ENCODE results near the gene CMC4. TPM values are rescaled to one million over a fixed set of nuclear protein-coding genes. Genes with fewer than 3 reads are reported as not detected.
A peak's percentile ranks its signal among the peaks of the same experiment; 100 is the strongest.

Gene CMC4
- total RNA-seq, 2 donors from 2014 or later: 4.3 to 6.9 TPM

- H3K27me3 Mint-ChIP-seq: no peaks in the 10 kb centered on the region
- ATAC-seq: no peak
- DNase-seq: no peak
- H3K36me3 Mint-ChIP-seq (ENCODE audit: low read depth): peaks cover 2% of the 10 kb centered on the region
- H3K27ac Mint-ChIP-seq: no peak overlapping the region
- no peaks in the 10 kb centered on the region for H3K9me3 ChIP-seq (ENCODE audit: control insufficient read depth, low read length, poor library complexity, severe bottlenecking)
- H3K4me3 Mint-ChIP-seq: no peak overlapping the region
- H3K4me1 Mint-ChIP-seq: peaks cover 11% of the 10 kb centered on the region
Observed at GRCh38 chrX:155046129-155046810, 24.7 kb downstream of the CMC4 start.

- H3K4me3 Mint-ChIP-seq: no peak overlapping the region
- ATAC-seq (no peak), DNase-seq (no peak)
- H3K4me1 Mint-ChIP-seq: peaks cover 4% of the 10 kb centered on the region
- no peaks in the 10 kb centered on the region for H3K9me3 ChIP-seq (ENCODE audit: control insufficient read depth, low read length, poor library complexity, severe bottlenecking)
- no peaks in the 10 kb centered on the region for H3K27me3 Mint-ChIP-seq
- H3K36me3 Mint-ChIP-seq (ENCODE audit: low read depth): peaks cover 2% of the 10 kb centered on the region
- H3K27ac Mint-ChIP-seq: no peak overlapping the region
Observed at GRCh38 chrX:155035688-155036087, 35.2 kb downstream of the CMC4 start.

GRCh38 chrX:155031657-155032056 is 39.3 kb downstream of the CMC4 start:
- H3K27me3 Mint-ChIP-seq: no peaks in the 10 kb centered on the region
- H3K36me3 Mint-ChIP-seq (ENCODE audit: low read depth): no peaks in the 10 kb centered on the region
- no peak overlapping the region for H3K4me3 Mint-ChIP-seq
- peaks cover 8% of the 10 kb centered on the region for H3K4me1 Mint-ChIP-seq
- no peaks in the 10 kb centered on the region for H3K9me3 ChIP-seq (ENCODE audit: control insufficient read depth, low read length, poor library complexity, severe bottlenecking)
- ATAC-seq (no peak), DNase-seq (no peak)
- H3K27ac Mint-ChIP-seq: peak overlapping the region; percentile 41

- DNase-seq: no peak
- Mint-ChIP-seq H3K4me3 (no peak overlapping the region), H3K27ac (peak overlapping the region; percentile 16), H3K4me1 (peaks cover 8% of the 10 kb centered on the region), H3K36me3 (ENCODE audit: low read depth) (no peaks in the 10 kb centered on the region), H3K27me3 (no peaks in the 10 kb centered on the region)
- no peak for ATAC-seq
- H3K9me3 ChIP-seq (ENCODE audit: control insufficient read depth, low read length, poor library complexity, severe bottlenecking): no peaks in the 10 kb centered on the region
Observed at GRCh38 chrX:155028877-155029291, 42.1 kb downstream of the CMC4 start.

- H3K27me3 Mint-ChIP-seq: no peaks in the 10 kb centered on the region
- ATAC-seq (no peak), DNase-seq (no peak)
- H3K4me3 Mint-ChIP-seq: no peak overlapping the region
- H3K27ac Mint-ChIP-seq: no peak overlapping the region
- H3K4me1 Mint-ChIP-seq: peaks cover 8% of the 10 kb centered on the region
- H3K9me3 ChIP-seq (ENCODE audit: control insufficient read depth, low read length, poor library complexity, severe bottlenecking): no peaks in the 10 kb centered on the region
- no peaks in the 10 kb centered on the region for H3K36me3 Mint-ChIP-seq (ENCODE audit: low read depth)
Observed at GRCh38 chrX:155028129-155028528, 42.8 kb downstream of the CMC4 start.

GRCh38 chrX:155027509-155028066 is 43.3 kb downstream of the CMC4 start:
- ATAC-seq (no peak), DNase-seq (no peak)
- no peaks in the 10 kb centered on the region for H3K9me3 ChIP-seq (ENCODE audit: control insufficient read depth, low read length, poor library complexity, severe bottlenecking)
- H3K27me3 Mint-ChIP-seq: no peaks in the 10 kb centered on the region
- peaks cover 8% of the 10 kb centered on the region for H3K4me1 Mint-ChIP-seq
- H3K4me3 Mint-ChIP-seq: peak overlapping the region; percentile 87
- H3K36me3 Mint-ChIP-seq (ENCODE audit: low read depth): no peaks in the 10 kb centered on the region
- peak overlapping the region; percentile 87 for H3K27ac Mint-ChIP-seq

- ATAC-seq (peak; percentile 91), DNase-seq (peak; percentile 86 to 90 (median 86))
- H3K27ac Mint-ChIP-seq: peak within 1 kb of the TSS; percentile 87
- no peaks in the 10 kb centered on the region for H3K36me3 Mint-ChIP-seq (ENCODE audit: low read depth)
- peaks cover 8% of the 10 kb centered on the region for H3K4me1 Mint-ChIP-seq
- no peaks in the 10 kb centered on the region for H3K9me3 ChIP-seq (ENCODE audit: control insufficient read depth, low read length, poor library complexity, severe bottlenecking)
- peak within 1 kb of the TSS; percentile 87 for H3K4me3 Mint-ChIP-seq
- H3K27me3 Mint-ChIP-seq: no peaks in the 10 kb centered on the region
Observed at GRCh38 chrX:155026727-155027508, 44.0 kb downstream of the CMC4 start, which contains the start of gene FUNDC2. FUNDC2 (plus strand) TSS chrX:155026844; CDS start chrX:155026939, 95 bp downstream.

- no peak for DNase-seq
- H3K4me3 Mint-ChIP-seq: peak overlapping the region; percentile 87
- H3K36me3 Mint-ChIP-seq (ENCODE audit: low read depth): no peaks in the 10 kb centered on the region
- H3K27me3 Mint-ChIP-seq: no peaks in the 10 kb centered on the region
- H3K27ac Mint-ChIP-seq: peak overlapping the region; percentile 87
- ATAC-seq: no peak
- peaks cover 6% of the 10 kb centered on the region for H3K4me1 Mint-ChIP-seq
- H3K9me3 ChIP-seq (ENCODE audit: control insufficient read depth, low read length, poor library complexity, severe bottlenecking): no peaks in the 10 kb centered on the region
Observed at GRCh38 chrX:155026420-155026726, 44.6 kb downstream of the CMC4 start.

GRCh38 chrX:155023907-155024833 is 46.8 kb downstream of the CMC4 start:
- no peak for DNase-seq
- H3K4me1 Mint-ChIP-seq: peaks cover 4% of the 10 kb centered on the region
- no peaks in the 10 kb centered on the region for H3K9me3 ChIP-seq (ENCODE audit: control insufficient read depth, low read length, poor library complexity, severe bottlenecking)
- H3K4me3 Mint-ChIP-seq: no peak overlapping the region
- H3K27me3 Mint-ChIP-seq: no peaks in the 10 kb centered on the region
- ATAC-seq: no peak
- no peaks in the 10 kb centered on the region for H3K36me3 Mint-ChIP-seq (ENCODE audit: low read depth)
- H3K27ac Mint-ChIP-seq: peak overlapping the region; percentile 70

GRCh38 chrX:155022585-155022984 is 48.4 kb downstream of the CMC4 start, which contains the start of gene F8:
F8 (minus strand) TSS chrX:155022723; CDS start chrX:155022552, 171 bp downstream.
- no peak for ATAC-seq
- no peak for DNase-seq
- H3K27me3 Mint-ChIP-seq: no peaks in the 10 kb centered on the region
- H3K27ac Mint-ChIP-seq: peak within 1 kb of the TSS; percentile 70
- H3K36me3 Mint-ChIP-seq (ENCODE audit: low read depth): no peaks in the 10 kb centered on the region
- H3K9me3 ChIP-seq (ENCODE audit: control insufficient read depth, low read length, poor library complexity, severe bottlenecking): no peaks in the 10 kb centered on the region
- no peaks in the 10 kb centered on the region for H3K4me1 Mint-ChIP-seq
- no peak within 1 kb of the TSS for H3K4me3 Mint-ChIP-seq

- Mint-ChIP-seq H3K4me3 (no peak overlapping the region), H3K4me1 (no peaks in the 10 kb centered on the region)
- no peak for DNase-seq
Observed at GRCh38 chrX:155020591-155020990, 50.3 kb downstream of the CMC4 start.

More at GRCh38 chrX:155020591-155020990, 50.3 kb downstream of the CMC4 start:
- no peaks in the 10 kb centered on the region for H3K9me3 ChIP-seq (ENCODE audit: control insufficient read depth, low read length, poor library complexity, severe bottlenecking)
- H3K36me3 Mint-ChIP-seq (ENCODE audit: low read depth): no peaks in the 10 kb centered on the region
- no peak for ATAC-seq
- no peak overlapping the region for H3K27ac Mint-ChIP-seq
- no peaks in the 10 kb centered on the region for H3K27me3 Mint-ChIP-seq
